A549 (cell line): ENCODE results near the gene SHLD1. TPM values are rescaled to one million over a fixed set of nuclear protein-coding genes. Genes with fewer than 3 reads are reported as not detected.
A peak's percentile ranks its signal among the peaks of the same experiment; 100 is the strongest.
"Not testable (repeated sequence)": the region's sequence is repeated elsewhere in the genome, so short reads cannot be mapped to it uniquely, and the experiment has no call there.

Experiments
- ATAC-seq, 2 experiments: fragments of 200-7000 bp in 1 of 2; fragments of >200 bp in 1 of 2; cut with Nextera tagmentation in 1 of 2; cut with Tn5 transposase in 1 of 2; 3 replicates each; pipeline versions ENCODE4 v1.8.0 to v1.9.1; 2018 to 2020; ENCODE audit warnings: mild to moderate bottlenecking in 1 of 2, moderate library complexity in 1 of 2
- CTCF ChIA-PET: fragments of 300-600 bp; sonication (Branson Sonifier 250); formaldehyde crosslinking; extraction: SDS; loops from one replicate; lab custom pipeline; 2021; ENCODE audit warnings: antibody characterized with exemption, inconsistent platforms; lab: Yijun Ruan, JAX
- POLR2A ChIA-PET: fragments of 350-600 bp; formaldehyde crosslinking; extraction: SDS; loops from one replicate; lab custom pipeline; 2021; ENCODE audit warnings: antibody characterized with exemption, inconsistent platforms; lab: Yijun Ruan, JAX
- DNase-seq, 2 experiments: peaks; one replicate each; pipeline versions ENCODE4 v3.0.0 to v3.0.0-alpha.2; 2011 to 2016; ENCODE audit warnings: low read depth in 1 of 2, low spot score in 1 of 2
- FAIRE-seq: peaks from 2 replicates; lab custom pipeline; 2011; peaks lifted over from hg19 to GRCh38; lab: Jason Lieb, UNC
- H3K27ac ChIP-seq, 2 experiments: fragments of >200 bp; sonication (Bioruptor Twin); formaldehyde crosslinking; 3 replicates each; pipeline ENCODE4 v1.5.1; 2016 to 2017
- H3K4me1 ChIP-seq: fragments of >200 bp; sonication (Bioruptor Twin); formaldehyde crosslinking; 3 replicates; pipeline ENCODE4 v1.6.1; 2016
- H3K4me2 ChIP-seq: fragments of >200 bp; sonication (Bioruptor Twin); formaldehyde crosslinking; 3 replicates; pipeline ENCODE4 v1.6.1; 2016
- H3K4me3 ChIP-seq: fragments of >200 bp; sonication (Bioruptor Twin); formaldehyde crosslinking; 3 replicates; pipeline ENCODE4 v1.5.1; 2016
- H3K9me3 ChIP-seq: fragments of >200 bp; sonication (Bioruptor Twin); formaldehyde crosslinking; 3 replicates; pipeline ENCODE4 v1.6.1; 2016
- BCL3 ChIP-seq: fragments of >200 bp; sonication (Bioruptor Twin); formaldehyde crosslinking; IDR thresholded peaks from 3 replicates; pipeline ENCODE4 v1.6.1; 2016
- CEBPB ChIP-seq, 2 experiments: fragments of >200 bp in 1 of 2; sonication (Bioruptor Twin) in 1 of 2; formaldehyde crosslinking in 1 of 2; IDR thresholded peaks; 2 replicates each; pipeline ENCODE4 v1.6.1; 2012 to 2016
- CHD4 ChIP-seq: fragments of 200-600 bp; sonication (generic); IDR thresholded peaks from 2 replicates; pipeline ENCODE4 v1.6.1; 2016; ENCODE audit warnings: antibody characterized with exemption, mild to moderate bottlenecking, borderline replicate concordance
- EHF ChIP-seq: fragments of 250-450 bp; sonication (Bioruptor Pico); IDR thresholded peaks from 2 replicates; pipeline ENCODE4 v1.5.0; 2020; ENCODE audit warnings: mild to moderate bottlenecking
- EHMT2 ChIP-seq: fragments of 200-600 bp; sonication (generic); IDR thresholded peaks from 2 replicates; pipeline ENCODE4 v1.6.1; 2016; ENCODE audit warnings: antibody characterized with exemption, low read depth, mild to moderate bottlenecking, moderate library complexity
- ESRRA ChIP-seq: fragments of 150-350 bp; IDR thresholded peaks from 2 replicates; pipeline ENCODE4 v1.6.1; 2014; ENCODE audit warnings: mild to moderate bottlenecking, low read length, borderline replicate concordance
- FOSB ChIP-seq: fragments of 250-450 bp; sonication (Bioruptor Pico); IDR thresholded peaks from 2 replicates; pipeline ENCODE4 v1.5.0; 2020; ENCODE audit warnings: mild to moderate bottlenecking, moderate library complexity
- FOXS1 ChIP-seq: fragments of 250-450 bp; sonication (Bioruptor Pico); IDR thresholded peaks from 2 replicates; pipeline ENCODE4 v1.5.0; 2020; ENCODE audit warnings: mild to moderate bottlenecking, moderate library complexity
- HEYL ChIP-seq: fragments of 250-450 bp; sonication (Bioruptor Pico); IDR thresholded peaks from 2 replicates; pipeline ENCODE4 v1.8.0; 2021; ENCODE audit warnings: mild to moderate bottlenecking, moderate library complexity
- HOXB13 ChIP-seq: fragments of 250-450 bp; sonication (Bioruptor Pico); IDR thresholded peaks from 2 replicates; pipeline ENCODE4 v1.5.0; 2020; ENCODE audit warnings: low read depth, mild to moderate bottlenecking, moderate library complexity
- JUNB ChIP-seq: fragments of >200 bp; sonication (Bioruptor Twin); formaldehyde crosslinking; IDR thresholded peaks from 2 replicates; pipeline ENCODE4 v1.6.1; 2016
- MAFK ChIP-seq: fragments of 450-650 bp; IDR thresholded peaks from 2 replicates; pipeline ENCODE4 v1.6.1; 2014; ENCODE audit not compliant: partially characterized antibody
- MYC ChIP-seq: IDR thresholded peaks from 2 replicates; pipeline ENCODE4 v1.6.1; 2012; ENCODE audit warnings: mild to moderate bottlenecking, inconsistent platforms, low read length, improper control_type of control experiment, borderline replicate concordance
- RFX5 ChIP-seq: fragments of 450-650 bp; IDR thresholded peaks from 2 replicates; pipeline ENCODE4 v1.7.1; 2014; ENCODE audit warnings: antibody characterized with exemption, mild to moderate bottlenecking, moderate library complexity
- SMC3 ChIP-seq: fragments of >200 bp; sonication (Bioruptor Twin); formaldehyde crosslinking; IDR thresholded peaks from 3 replicates; pipeline ENCODE4 v1.6.1; 2018; ENCODE audit warnings: inconsistent platforms
- SREBF2 ChIP-seq: fragments of 450-650 bp; IDR thresholded peaks from 2 replicates; pipeline ENCODE4 v1.6.1; 2014; ENCODE audit warnings: mild to moderate bottlenecking, moderate library complexity
- ZC3H11A ChIP-seq: fragments of 450-650 bp; IDR thresholded peaks from 2 replicates; pipeline ENCODE4 v1.6.1; 2014; ENCODE audit warnings: antibody characterized with exemption, mild to moderate bottlenecking
- ZSCAN20 ChIP-seq: fragments of 250-450 bp; sonication (Bioruptor Pico); IDR thresholded peaks from 2 replicates; pipeline ENCODE4 v1.8.0; 2022; ENCODE audit warnings: mild to moderate bottlenecking, moderate library complexity
- whole genome bisulfite sequencing: methylation state at CpG from one replicate; pipeline ENCODE4 v1.1.6; 2017; ENCODE audit errors: missing lambda C conversion rate; 5-methylcytosine and 5-hydroxymethylcytosine counted together
- polyA plus RNA-seq, 4 experiments: library from polyadenylated mRNA; depleted of rRNA in 3 of 4; stranded (reverse); fragments of >200 nt; fragmentation: RNase III in 1 of 4; extraction: RNeasy Plus Mini Kit Qiagen cat#74134 plus additional on column Dnase treatment in 1 of 4; gene quantifications; 2 replicates in 3 of 4; 3 replicates in 1 of 4; pipeline ENCODE4 v1.2.3, GENCODE V29; 2011 to 2017
- TF ChIP-seq, protein P1 (sequence below): fragments of >200 bp; sonication (Bioruptor Twin); formaldehyde crosslinking; IDR thresholded peaks from 2 replicates; pipeline ENCODE4 v1.6.1; 2016
- TF ChIP-seq, protein P2 (sequence below): IDR thresholded peaks from 2 replicates; pipeline ENCODE4 v1.6.1; 2012

Gene SHLD1
- polyA plus RNA-seq, 2 of the 4 experiments (the other 2 are of a cell fraction): 6.5 to 18.4 TPM

DNA sequence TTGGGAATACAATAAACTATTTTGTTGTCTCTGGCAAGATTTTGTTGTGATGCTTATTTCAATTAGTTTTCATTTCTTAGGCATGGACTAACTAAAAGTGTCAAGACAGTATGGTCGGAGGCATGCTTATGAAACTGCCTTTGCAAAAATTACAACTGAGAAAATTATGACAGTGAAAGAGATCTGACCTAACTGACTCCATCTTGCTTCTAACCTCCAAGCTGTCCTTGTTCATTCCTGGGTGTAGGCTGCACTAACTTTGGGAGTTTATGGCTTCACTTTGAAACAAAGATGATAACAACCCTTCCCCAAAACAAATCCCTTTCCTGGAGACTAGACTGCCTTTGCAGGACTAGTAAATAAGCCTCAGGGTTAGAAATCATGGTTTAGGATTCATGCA lies 4.1 kb upstream of the SHLD1 start:
- Histone ChIP-seq H3K9me3 (no peaks in the 10 kb centered on the region), H3K4me3 (no peak overlapping the region)
- TF ChIP-seq MYC (no peak), HEYL (CRISPR knock-in tag) (no peak), FOSB (CRISPR knock-in tag) (no peak), HOXB13 (CRISPR knock-in tag) (peak; percentile 65; the same call in 1 of the 2 replicates), BCL3 (no peak), MAFK (no peak), ESRRA (no peak), CEBPB (IDR thresholded peaks at IDR 0.05) (no peak), ZSCAN20 (CRISPR knock-in tag) (0 out of 2 replicates have a peak, but pooled peaks have one; percentile 64), RFX5 (no peak), ZC3H11A (no peak), CHD4 (no peak), EHMT2 (no peak), EHF (CRISPR knock-in tag) (peak; percentile 46; the same call in 1 of the 2 replicates), SREBF2 (no peak)
- TF ChIP-seq, protein P1, sequence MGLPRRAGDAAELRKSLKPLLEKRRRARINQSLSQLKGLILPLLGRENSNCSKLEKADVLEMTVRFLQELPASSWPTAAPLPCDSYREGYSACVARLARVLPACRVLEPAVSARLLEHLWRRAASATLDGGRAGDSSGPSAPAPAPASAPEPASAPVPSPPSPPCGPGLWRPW: no peak
- TF ChIP-seq, protein P2, sequence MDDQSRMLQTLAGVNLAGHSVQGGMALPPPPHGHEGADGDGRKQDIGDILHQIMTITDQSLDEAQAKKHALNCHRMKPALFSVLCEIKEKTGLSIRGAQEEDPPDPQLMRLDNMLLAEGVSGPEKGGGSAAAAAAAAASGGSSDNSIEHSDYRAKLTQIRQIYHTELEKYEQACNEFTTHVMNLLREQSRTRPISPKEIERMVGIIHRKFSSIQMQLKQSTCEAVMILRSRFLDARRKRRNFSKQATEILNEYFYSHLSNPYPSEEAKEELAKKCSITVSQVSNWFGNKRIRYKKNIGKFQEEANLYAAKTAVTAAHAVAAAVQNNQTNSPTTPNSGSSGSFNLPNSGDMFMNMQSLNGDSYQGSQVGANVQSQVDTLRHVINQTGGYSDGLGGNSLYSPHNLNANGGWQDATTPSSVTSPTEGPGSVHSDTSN: no peak
- TF ChIP-seq, all 56 proteins: peak for 3
- Histone ChIP-seq H3K4me2 (no peak overlapping the region), H3K4me1 (peaks cover 8% of the 10 kb centered on the region), H3K27ac (peak overlapping the region in 1 of 2 experiments; percentile 42; a peak in 3 of 6 replicates)
- ChIA-PET POLR2A (no interaction called here), CTCF (interaction anchor here (0.6 to 1.1 kb wide), 2 partner anchors 138 to 177 kb away, joined by 3 read pairs; no protein-coding TSS in a partner anchor)
- ATAC-seq: no peak
- no peak for DNase-seq
- 74% methylated on average over 1 of the region's 1 CpG for WGBS
- FAIRE-seq: no peak

DNA sequence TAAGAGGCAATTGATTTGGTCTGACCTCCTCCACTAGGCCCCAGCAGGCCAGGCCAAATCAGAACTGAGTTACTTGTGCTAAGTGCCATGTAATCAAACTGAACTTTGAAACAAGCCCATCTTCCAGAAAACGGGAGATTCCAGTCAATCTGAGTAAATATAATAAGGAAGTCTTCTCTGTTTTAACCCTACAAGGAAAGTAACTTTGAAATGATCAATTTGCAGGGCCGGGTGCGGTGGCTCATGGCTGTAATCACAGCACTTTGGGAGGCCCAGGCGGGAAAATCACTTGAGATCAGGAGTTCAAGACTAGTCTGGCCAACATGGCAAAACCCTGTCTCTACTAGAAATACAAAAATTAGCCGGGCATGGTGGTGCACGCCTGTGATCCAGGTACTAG lies 2.0 kb upstream of the SHLD1 start:
- DNase-seq (no peak), ATAC-seq (no peak), FAIRE-seq (no peak)
- Histone ChIP-seq H3K9me3 (no peaks in the 10 kb centered on the region), H3K4me1 (0 out of 3 replicates have a peak, but pooled peaks cover 6% of the 10 kb centered on the region), H3K27ac (peak overlapping the region; percentile 14 to 64; a peak in 3 of 6 replicates), H3K4me3 (no peak overlapping the region), H3K4me2 (no peak overlapping the region)
- CTCF ChIA-PET: no interaction called here
- POLR2A ChIA-PET: no interaction called here
- 71% methylated on average over 6 of the region's 6 CpGs for WGBS
- TF ChIP-seq JUNB (no peak), SMC3 (no peak), FOXS1 (no peak)

DNA sequence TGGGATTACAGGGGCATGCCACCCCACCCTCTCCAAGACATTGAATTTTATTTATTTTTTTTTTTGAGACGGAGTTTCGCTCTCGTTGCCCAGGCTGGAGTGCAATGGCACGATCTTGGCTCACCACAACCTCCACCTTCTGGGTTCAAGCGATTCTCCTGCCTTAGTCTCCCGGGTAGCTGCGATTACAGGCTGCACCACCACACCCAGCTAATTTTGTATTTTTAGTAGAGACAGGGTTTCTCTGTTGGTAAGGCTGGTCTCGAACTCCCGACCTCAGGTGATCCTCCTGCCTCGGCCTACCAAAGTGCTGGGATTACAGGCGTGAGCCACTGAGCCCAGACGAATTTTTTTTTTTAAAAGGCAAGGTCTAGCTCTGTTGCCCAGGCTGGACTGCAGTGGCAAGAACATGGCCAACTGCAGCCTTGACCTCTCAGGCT lies 669 bp upstream of the SHLD1 start:
- CTCF ChIA-PET: interaction anchor here (1.2 to 2.3 kb wide), 3 partner anchors 48 to 180 kb away, joined by 3 to 9 read pairs (median 3); no protein-coding TSS in a partner anchor
- WGBS: 90% methylated on average over 12 of the region's 12 CpGs
- H3K27ac ChIP-seq: peak overlapping the region; percentile 93 to 95
- FAIRE-seq, ATAC-seq, H3K4me2 ChIP-seq, H3K4me1 ChIP-seq, H3K4me3 ChIP-seq, POLR2A ChIA-PET, DNase-seq, H3K9me3 ChIP-seq: not testable (repeated sequence)
